ENCODE measurements around the gene PDGFRB.

The PDGFRB gene

GRCh38 chr5:150163035-150163434 is 7.4 kb upstream of the PDGFRB start:
- DNase-seq (ENCODE audit: low read depth) = no peak

- no peak for DNase-seq (ENCODE audit: low read depth)
These were observed 6.5 kb upstream of the PDGFRB start for GRCh38 chr5:150162142-150162513.

- DNase-seq (ENCODE audit: low read depth) = peak; percentile 72
These were observed 5.8 kb upstream of the PDGFRB start for GRCh38 chr5:150161242-150162141.

- no peak for DNase-seq (ENCODE audit: low read depth)
These were observed 4.9 kb upstream of the PDGFRB start for GRCh38 chr5:150160448-150161081.

GRCh38 chr5:150159741-150160179 is 4.1 kb upstream of the PDGFRB start:
- DNase-seq (ENCODE audit: low read depth) = no peak

- no peak for DNase-seq (ENCODE audit: low read depth)
These were observed 3.4 kb upstream of the PDGFRB start for GRCh38 chr5:150159031-150159430.

GRCh38 chr5:150158170-150158949 is 2.7 kb upstream of the PDGFRB start:
- DNase-seq (ENCODE audit: low read depth) = no peak

GRCh38 chr5:150157168-150157567 is 1.5 kb upstream of the PDGFRB start:
- no peak for DNase-seq (ENCODE audit: low read depth)

- DNase-seq (ENCODE audit: low read depth) = no peak
These were observed 895 bp upstream of the PDGFRB start for GRCh38 chr5:150156540-150156939.

GRCh38 chr5:150156027-150156368 is 353 bp upstream of the PDGFRB start:
- no peak for DNase-seq (ENCODE audit: low read depth)

- no peak for DNase-seq (ENCODE audit: low read depth)
These were observed 972 bp downstream of the PDGFRB start for GRCh38 chr5:150154618-150155128.

- DNase-seq (ENCODE audit: low read depth) = no peak
These were observed 1.6 kb downstream of the PDGFRB start for GRCh38 chr5:150153957-150154617.

GRCh38 chr5:150153483-150153882 is 2.2 kb downstream of the PDGFRB start:
- DNase-seq (ENCODE audit: low read depth) = no peak

- no peak for DNase-seq (ENCODE audit: low read depth)
These were observed 2.8 kb downstream of the PDGFRB start for GRCh38 chr5:150152636-150153462.

- DNase-seq (ENCODE audit: low read depth) = no peak
These were observed 6.0 kb downstream of the PDGFRB start for GRCh38 chr5:150149618-150150017.

GRCh38 chr5:150148117-150148927 is 7.3 kb downstream of the PDGFRB start:
- no peak for DNase-seq (ENCODE audit: low read depth)

GRCh38 chr5:150147670-150148069 is 8.0 kb downstream of the PDGFRB start:
- no peak for DNase-seq (ENCODE audit: low read depth)

GRCh38 chr5:150146862-150147601 is 8.6 kb downstream of the PDGFRB start:
- DNase-seq (ENCODE audit: low read depth) = no peak

- no peak for DNase-seq (ENCODE audit: low read depth)
These were observed 9.4 kb downstream of the PDGFRB start for GRCh38 chr5:150146235-150146634.

- no peak for DNase-seq (ENCODE audit: low read depth)
These were observed 10.8 kb downstream of the PDGFRB start for GRCh38 chr5:150144879-150145278.

Data from stimulated activated CD8-positive, alpha-beta memory T cell treated with anti-CD3 and anti-CD28 coated beads, Interleukin-4, amount 100 ng/mL, for 24 hours (primary cell).